GM12892 (cell line): ENCODE results near the gene IQCE.

Source experiments
- DNase-seq: peaks from one replicate; pipeline ENCODE4 v3.0.0; 2011; ENCODE audit not compliant: insufficient read length
- FAIRE-seq: peaks from 2 replicates; lab custom pipeline; 2011; peaks lifted over from hg19 to GRCh38; lab: Jason Lieb, UNC
- POLR2A ChIP-seq: IDR thresholded peaks from 2 replicates; pipeline ENCODE4 v1.6.1; 2011; ENCODE audit warnings: low read depth, low read length, control low read depth
- POLR2AphosphoS5 ChIP-seq: IDR thresholded peaks from 2 replicates; pipeline ENCODE4 v1.6.1; 2011; ENCODE audit warnings: low read depth, low read length, control low read depth
- TAF1 ChIP-seq: IDR thresholded peaks from 2 replicates; pipeline ENCODE4 v1.6.1; 2011; ENCODE audit warnings: low read depth, mild to moderate bottlenecking, control low read depth, low read length, borderline replicate concordance

Gene IQCE

DNA sequence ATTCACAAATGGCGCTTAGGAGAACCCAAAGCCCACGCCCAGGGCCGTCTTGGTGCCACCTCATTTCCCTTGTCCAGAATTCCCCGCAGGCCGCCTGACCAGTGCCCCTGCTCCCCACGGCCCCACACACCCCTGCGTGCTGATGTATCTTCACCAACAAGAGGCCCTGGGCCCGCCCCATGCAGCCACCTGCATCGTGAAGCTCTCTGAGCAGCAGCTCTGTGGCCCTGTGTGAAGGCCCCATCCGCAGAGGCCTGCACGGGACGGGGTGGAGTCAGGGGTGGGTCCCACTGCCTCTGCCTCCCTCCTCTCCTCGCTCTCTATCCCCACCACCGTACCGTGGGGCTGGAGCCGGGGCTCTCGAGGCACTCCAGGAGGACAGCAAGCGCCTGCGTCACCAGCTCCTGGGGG, 18.1 kb upstream of the IQCE start:
- no peak for TF ChIP-seq POLR2AphosphoS5
- no peak for TF ChIP-seq POLR2A
- TF ChIP-seq TAF1 = no peak
- FAIRE-seq (no peak), DNase-seq (no peak)

- no peak for TF ChIP-seq TAF1
- no peak for TF ChIP-seq POLR2A
- no peak for TF ChIP-seq POLR2AphosphoS5
- DNase-seq (no peak), FAIRE-seq (no peak)
Measured at GRCh38 chr7:2541291-2542010, 17.3 kb upstream of the IQCE start.

DNA sequence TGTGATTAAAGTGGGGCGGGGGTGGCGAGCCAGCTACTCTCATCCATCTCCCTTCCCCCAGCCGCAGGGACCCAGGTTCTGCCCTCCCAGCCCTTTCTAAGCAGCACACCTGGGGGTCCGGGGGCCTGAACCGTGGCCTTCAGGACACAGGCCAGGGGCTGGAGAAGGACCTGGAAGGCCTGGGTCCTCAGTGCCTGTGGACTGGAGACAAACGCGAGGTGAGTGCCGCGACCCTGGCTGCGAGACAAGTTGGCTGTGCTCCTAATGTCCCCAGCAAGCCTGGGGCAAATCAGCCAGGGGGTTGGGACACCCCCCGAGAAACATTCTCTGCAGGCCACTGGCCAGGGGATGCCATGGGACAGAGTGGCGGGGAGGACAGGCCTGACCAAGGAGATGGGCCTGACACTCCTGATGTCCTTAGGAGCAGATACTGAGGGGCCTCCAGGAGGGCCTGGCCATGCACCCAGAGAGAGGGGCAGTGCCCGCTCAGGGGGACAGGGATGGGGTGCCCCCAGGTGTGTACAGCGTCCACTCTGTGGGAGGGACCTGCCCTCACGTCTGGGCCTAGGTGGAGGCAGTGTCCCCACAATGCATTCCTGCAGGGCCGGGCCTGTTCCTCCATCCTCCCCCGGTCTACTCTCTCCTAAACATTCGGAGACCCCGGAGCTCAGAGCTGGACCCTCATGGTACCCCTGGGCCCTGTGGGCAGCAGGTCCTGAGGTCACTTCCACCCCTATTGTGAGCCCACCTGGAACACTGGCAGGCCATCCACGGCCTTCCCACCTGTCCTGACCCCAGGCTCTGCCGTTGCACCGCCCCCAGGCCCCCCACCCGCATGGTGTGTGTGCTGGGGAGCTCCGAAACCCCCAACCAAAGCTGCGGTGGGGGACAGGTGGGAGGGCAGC, 16.5 kb upstream of the IQCE start:
- DNase-seq (no peak), FAIRE-seq (no peak)
- no peak for TF ChIP-seq POLR2A
- no peak for TF ChIP-seq POLR2AphosphoS5
- no peak for TF ChIP-seq TAF1

GRCh38 chr7:2542916-2543871, 15.6 kb upstream of the IQCE start:
- DNase-seq = no peak
- FAIRE-seq = no peak
- no peak for TF ChIP-seq TAF1
- TF ChIP-seq POLR2AphosphoS5 = no peak
- TF ChIP-seq POLR2A = no peak

DNA sequence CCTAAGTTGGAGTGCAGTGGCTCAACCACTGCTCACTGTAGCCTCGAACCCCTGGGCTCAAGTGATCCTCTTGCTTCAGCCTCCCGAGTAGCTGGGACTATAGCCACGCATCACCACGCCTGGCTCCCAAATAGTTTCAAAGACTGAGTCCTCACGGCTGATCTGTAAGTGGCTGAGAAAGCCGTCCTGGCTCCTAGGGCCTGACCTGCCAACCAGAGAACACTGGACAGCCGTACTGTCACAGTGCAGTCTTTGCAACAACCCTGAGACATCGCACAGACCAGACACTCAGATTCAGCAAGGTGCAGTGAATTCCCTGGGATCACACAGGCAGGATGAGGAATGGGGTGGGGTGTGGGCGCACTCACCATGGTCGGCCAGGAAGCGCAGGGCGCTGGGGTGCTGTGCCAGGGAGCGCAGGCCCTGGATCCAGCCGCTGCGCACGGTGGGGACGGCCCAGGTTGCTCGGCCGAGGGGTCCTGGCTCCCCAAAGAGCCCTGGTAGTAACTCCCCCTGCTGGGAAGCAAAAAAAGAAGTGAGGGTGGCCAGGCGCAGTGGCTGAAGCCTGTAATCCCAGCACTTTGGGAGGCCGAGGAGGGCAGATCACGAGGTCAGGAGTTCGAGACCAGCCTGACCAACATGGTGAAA, 14.1 kb upstream of the IQCE start:
- no peak for FAIRE-seq
- DNase-seq = no peak

DNA sequence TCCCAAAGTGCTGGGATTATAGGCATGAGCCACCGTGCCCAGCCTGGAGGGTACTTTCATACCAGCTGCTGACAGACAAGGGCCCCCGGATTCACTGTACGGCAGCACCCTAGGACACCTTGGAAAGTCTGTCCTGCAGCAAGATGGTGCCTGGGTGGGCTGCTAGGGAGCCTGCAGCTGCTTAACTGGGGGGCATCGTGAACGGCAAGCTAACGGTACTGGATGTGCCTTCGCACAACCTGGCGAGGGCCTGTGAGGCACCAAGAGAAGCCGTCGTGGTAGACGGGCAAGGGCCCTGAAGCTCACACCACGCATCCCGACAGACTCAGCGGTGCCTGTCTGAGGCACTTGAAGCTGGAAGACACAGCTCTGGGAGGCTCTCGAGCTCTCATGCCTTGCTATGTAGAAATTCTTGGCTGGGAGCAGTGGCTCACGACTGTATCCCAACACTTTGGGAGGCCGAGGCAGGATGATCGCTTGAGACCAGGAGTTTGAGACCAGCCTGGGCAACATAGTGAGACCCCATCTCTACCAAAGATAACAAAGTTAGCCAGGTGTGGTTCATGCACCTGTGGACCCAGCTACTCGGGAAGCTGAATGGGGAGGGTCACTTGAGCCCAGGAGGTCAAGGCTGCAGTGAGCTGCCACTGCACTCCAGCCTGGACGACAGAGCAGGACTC, 12.9 kb upstream of the IQCE start:
- TF ChIP-seq POLR2AphosphoS5 = no peak
- TF ChIP-seq TAF1 = no peak
- no peak for TF ChIP-seq POLR2A
- DNase-seq (no peak), FAIRE-seq (no peak)

More for the DNA sequence above, 14.1 kb upstream of the IQCE start:
- TF ChIP-seq POLR2A (no peak), TAF1 (no peak), POLR2AphosphoS5 (no peak)

GRCh38 chr7:2546776-2547586, 11.8 kb upstream of the IQCE start:
- FAIRE-seq = no peak

DNA sequence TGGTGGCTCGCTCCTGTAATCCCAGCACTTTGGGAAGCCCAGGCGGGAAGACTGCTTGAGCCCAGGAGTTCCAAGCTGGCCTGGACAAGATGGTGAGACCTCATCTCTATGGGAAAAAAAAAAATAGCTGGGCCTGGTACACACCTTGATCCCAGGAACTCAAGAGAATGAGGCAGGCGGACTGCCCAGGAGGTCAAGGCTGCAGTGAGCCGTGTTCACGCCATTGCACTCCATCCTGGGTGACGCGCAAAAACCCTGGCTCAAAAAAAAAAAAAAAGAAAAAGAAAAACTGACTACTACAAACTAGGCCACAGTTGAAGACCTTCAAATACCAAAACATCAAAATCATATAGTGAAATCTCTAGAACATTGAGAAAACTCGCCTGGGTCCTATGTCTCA, 7.4 kb upstream of the IQCE start:
- TF ChIP-seq POLR2A (no peak), POLR2AphosphoS5 (no peak), TAF1 (no peak)
- no peak for FAIRE-seq

More at GRCh38 chr7:2546776-2547586, 11.8 kb upstream of the IQCE start:
- no peak for DNase-seq
- no peak for TF ChIP-seq POLR2AphosphoS5
- TF ChIP-seq POLR2A = no peak
- TF ChIP-seq TAF1 = no peak

GRCh38 chr7:2553108-2553507, 5.7 kb upstream of the IQCE start:
- DNase-seq (no peak), FAIRE-seq (no peak)
- no peak for TF ChIP-seq POLR2A
- no peak for TF ChIP-seq TAF1
- no peak for TF ChIP-seq POLR2AphosphoS5

More for the DNA sequence above, 7.4 kb upstream of the IQCE start:
- no peak for DNase-seq
